ENCODE results near the gene ATP1B1.

DNA sequence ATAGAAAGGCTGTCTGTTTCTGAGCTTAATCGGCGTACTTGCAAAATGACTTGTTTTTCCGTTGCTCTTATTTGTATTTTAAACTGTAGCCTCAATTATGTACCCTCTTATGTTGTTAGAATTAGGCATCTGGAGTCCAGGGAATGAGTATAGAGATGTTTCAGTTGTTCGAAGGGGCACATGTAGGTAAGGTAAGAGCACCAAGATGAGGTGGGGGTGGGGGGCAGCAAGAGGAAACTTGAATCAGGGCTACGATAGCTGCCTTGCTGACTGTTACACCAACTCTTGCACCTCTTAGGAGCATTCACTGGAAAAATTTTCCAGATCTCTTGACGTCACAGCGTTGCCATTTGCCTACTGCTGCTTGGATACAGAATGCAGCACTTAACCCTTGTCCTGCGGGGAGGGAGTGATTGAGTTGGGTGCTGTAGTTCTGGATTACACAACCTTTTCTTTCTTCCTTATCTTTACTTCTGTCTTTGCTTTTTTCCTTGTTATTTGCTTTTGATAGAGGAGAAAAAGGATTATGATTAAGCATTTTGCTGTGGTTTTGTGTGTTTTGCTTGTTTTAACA is 3.2 kb downstream of the ATP1B1 start:
- TF ChIP-seq, protein P1, sequence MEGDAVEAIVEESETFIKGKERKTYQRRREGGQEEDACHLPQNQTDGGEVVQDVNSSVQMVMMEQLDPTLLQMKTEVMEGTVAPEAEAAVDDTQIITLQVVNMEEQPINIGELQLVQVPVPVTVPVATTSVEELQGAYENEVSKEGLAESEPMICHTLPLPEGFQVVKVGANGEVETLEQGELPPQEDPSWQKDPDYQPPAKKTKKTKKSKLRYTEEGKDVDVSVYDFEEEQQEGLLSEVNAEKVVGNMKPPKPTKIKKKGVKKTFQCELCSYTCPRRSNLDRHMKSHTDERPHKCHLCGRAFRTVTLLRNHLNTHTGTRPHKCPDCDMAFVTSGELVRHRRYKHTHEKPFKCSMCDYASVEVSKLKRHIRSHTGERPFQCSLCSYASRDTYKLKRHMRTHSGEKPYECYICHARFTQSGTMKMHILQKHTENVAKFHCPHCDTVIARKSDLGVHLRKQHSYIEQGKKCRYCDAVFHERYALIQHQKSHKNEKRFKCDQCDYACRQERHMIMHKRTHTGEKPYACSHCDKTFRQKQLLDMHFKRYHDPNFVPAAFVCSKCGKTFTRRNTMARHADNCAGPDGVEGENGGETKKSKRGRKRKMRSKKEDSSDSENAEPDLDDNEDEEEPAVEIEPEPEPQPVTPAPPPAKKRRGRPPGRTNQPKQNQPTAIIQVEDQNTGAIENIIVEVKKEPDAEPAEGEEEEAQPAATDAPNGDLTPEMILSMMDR (optimal IDR thresholded peaks at IDR 0.05 in 1 of 3, IDR thresholded peaks at IDR 0.05 in 1 of 3, conservative IDR thresholded peaks at IDR 0.05 in 1 of 3; ENCODE audit: extremely low read depth in 1 of 3, insufficient read depth in 2 of 3, low read length in 3 of 3) = no peak
- TF ChIP-seq EZH2 (IDR thresholded peaks at IDR 0.05; ENCODE audit: low read length) = no peak
